Measurements from ENCODE around the gene KLHL18. TPM values are rescaled to one million over a fixed set of nuclear protein-coding genes. Genes with fewer than 3 reads are reported as not detected.

Gene KLHL18
- polyA plus RNA-seq = 16.3 and 18.5 TPM in 2 replicates

GRCh38 chr3:47282424-47283192 is at the start of gene KLHL18, which contains the start of gene KIF9:
TSS of gene KLHL18 (plus strand) at chr3:47282944. CDS start at chr3:47282966, 22 bp downstream.
TSS of gene KIF9 (minus strand) at chr3:47282799. CDS start at chr3:47277374, 5,425 bp downstream.

DNA sequence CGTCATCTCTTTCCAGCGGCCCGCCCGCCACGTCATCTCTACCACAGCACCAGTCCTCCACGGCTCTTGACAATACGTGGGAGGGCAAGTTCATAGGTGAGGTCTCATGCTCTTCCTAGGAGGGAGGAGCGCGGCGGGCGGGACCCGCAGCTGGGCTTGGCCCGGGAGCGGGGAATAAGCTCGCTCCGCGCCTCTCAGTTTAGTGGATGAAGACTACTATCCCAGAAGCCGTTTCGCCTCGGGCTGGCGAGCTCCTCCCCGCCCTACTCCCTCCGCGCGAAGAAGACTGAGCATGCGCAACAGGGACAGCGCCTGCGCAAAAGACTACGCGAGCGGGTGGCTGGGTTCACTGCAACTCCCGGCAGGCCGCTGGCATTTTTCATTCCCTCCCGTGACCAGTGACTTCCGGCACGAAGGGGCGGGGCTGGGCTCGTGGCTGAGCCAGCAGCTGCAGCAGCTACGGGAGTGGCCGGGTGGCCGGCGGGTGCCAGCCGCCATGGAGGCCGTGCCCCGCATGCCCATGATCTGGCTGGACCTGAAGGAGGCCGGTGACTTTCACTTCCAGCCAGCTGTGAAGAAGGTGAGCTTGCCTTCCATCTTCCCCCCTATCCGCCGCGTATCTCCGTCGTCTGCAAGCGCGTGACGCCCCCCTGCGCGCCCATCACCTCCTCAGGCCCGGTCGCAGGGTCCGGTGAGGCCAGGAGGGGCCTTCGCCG is 98.0 kb downstream of the KLHL18 start, which contains the start of gene PTPN23:
Gene PTPN23 (plus strand): TSS at position 421 of the 716 bp plus-strand sequence. CDS start 76 bp downstream, at position 497.

Other genes with a start within 250 kb of the KLHL18 start
- 19.0 and 20.0 TPM in 2 replicates for gene SETD2, start 118.8 kb upstream of the KLHL18 start, polyA plus RNA-seq
- 10.8 and 17.6 TPM in 2 replicates for gene KIF9, start 145 bp upstream of the KLHL18 start, polyA plus RNA-seq
- gene PTPN23, start 98.1 kb downstream of the KLHL18 start, polyA plus RNA-seq = 2.3 and 2.6 TPM in 2 replicates
- gene SCAP, start 193.0 kb downstream of the KLHL18 start, polyA plus RNA-seq = 8.5 and 17.1 TPM in 2 replicates
- gene ELP6, start 230.8 kb downstream of the KLHL18 start, polyA plus RNA-seq = 35.6 and 37.3 TPM in 2 replicates

Measured in Purkinje cell (primary cell).